WERI-Rb-1 (cell line): ENCODE results near the gene TRIM9.
A peak's percentile ranks its signal among the peaks of the same experiment; 100 is the strongest.

Experiments
- DNase-seq: peaks from one replicate; pipeline ENCODE4 v3.0.0-alpha.2; 2020
- H3K27ac ChIP-seq: fragments of 250-450 bp; sonication (Bioruptor Pico); 2 replicates; pipeline ENCODE4 v1.5.1; 2020; ENCODE audit warnings: mild to moderate bottlenecking, moderate library complexity
- H3K27me3 ChIP-seq: fragments of 250-450 bp; sonication (Bioruptor Pico); 2 replicates; pipeline ENCODE4 v1.5.1; 2021; ENCODE audit warnings: mild to moderate bottlenecking, low read depth, moderate library complexity; ENCODE audit not compliant: insufficient read depth, severe bottlenecking
- H3K36me3 ChIP-seq: fragments of 250-450 bp; sonication (Bioruptor Pico); 2 replicates; pipeline ENCODE4 v1.5.1; 2020; ENCODE audit warnings: mild to moderate bottlenecking, moderate library complexity
- H3K4me3 ChIP-seq: 2 replicates; pipeline ENCODE4 v1.5.1; 2011; ENCODE audit warnings: low read depth, mild to moderate bottlenecking, control low read depth, low read length
- H3K9me3 ChIP-seq: fragments of 250-450 bp; sonication (Bioruptor Pico); 2 replicates; pipeline ENCODE4 v1.5.1; 2021; ENCODE audit warnings: mild to moderate bottlenecking, moderate library complexity; ENCODE audit not compliant: severe bottlenecking
- TF ChIP-seq, protein P1 (sequence below): IDR thresholded peaks from 2 replicates; pipeline ENCODE4 v1.5.1; 2011; ENCODE audit warnings: low read depth, mild to moderate bottlenecking, control low read depth, inconsistent platforms, low read length

The TRIM9 gene

DNA sequence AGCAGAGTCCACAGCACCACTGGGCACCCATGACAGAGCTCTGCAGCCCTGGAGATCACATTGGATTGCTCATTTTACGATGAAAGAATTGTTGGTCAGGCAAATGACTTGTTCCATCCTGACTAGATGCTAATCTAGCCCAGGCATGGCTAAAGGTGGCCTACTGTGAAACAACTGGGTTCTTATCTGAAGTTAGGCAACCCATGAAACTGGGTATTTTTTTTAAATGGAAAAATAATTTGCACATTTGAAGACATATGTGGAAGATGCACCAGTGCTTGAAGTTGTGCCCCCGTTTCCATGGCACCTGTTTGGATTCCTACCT lies 158.9 kb downstream of the TRIM9 start:
- no peaks in the 10 kb centered on the region for H3K27me3 ChIP-seq
- no peak overlapping the region for H3K4me3 ChIP-seq
- H3K9me3 ChIP-seq, result no peaks in the 10 kb centered on the region
- TF ChIP-seq, protein P1, sequence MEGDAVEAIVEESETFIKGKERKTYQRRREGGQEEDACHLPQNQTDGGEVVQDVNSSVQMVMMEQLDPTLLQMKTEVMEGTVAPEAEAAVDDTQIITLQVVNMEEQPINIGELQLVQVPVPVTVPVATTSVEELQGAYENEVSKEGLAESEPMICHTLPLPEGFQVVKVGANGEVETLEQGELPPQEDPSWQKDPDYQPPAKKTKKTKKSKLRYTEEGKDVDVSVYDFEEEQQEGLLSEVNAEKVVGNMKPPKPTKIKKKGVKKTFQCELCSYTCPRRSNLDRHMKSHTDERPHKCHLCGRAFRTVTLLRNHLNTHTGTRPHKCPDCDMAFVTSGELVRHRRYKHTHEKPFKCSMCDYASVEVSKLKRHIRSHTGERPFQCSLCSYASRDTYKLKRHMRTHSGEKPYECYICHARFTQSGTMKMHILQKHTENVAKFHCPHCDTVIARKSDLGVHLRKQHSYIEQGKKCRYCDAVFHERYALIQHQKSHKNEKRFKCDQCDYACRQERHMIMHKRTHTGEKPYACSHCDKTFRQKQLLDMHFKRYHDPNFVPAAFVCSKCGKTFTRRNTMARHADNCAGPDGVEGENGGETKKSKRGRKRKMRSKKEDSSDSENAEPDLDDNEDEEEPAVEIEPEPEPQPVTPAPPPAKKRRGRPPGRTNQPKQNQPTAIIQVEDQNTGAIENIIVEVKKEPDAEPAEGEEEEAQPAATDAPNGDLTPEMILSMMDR, result no peak
- H3K27ac ChIP-seq, result no peak overlapping the region
- DNase-seq, result no peak
- H3K36me3 ChIP-seq, result no peaks in the 10 kb centered on the region

DNA sequence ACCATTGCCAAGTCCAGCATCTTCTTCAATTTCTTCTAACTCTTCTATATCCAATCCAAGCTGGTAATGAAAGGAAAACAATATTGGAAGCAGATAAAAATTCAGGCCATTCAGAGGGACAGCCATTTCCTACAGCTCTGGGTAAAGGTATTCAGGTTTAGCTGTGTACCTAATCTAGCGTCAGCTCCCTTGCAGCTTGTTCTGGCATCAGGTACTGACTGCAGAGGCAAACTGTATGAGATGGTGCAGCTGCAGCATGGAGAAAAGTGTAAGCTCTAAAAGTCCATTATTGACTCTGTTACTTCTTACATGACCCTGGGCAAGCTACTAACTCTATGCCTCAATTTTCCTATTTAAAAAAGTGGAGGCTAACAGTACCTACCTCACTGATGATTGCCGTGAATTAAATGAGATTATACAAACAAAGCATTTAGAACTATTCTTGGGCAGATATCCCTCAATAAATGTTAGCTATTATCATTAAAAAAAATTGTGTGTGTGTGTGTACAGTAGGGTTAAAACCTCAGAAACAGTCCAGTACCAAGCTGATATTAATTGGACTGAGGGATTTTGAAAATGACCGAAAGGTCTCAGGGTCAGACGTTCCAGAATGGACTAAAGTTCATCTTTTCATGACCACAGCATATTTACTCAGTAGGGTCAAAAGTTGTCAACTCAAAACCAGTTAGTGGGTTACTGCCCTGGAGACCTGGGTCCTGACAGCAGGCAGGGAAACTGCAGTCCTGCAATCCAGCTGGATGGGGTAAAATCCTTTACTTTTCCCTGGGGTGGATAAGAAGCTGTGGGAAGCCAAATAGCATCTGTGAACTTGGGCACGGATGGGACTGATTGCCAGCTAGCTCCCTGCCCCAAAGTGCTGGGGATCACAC lies 159.5 kb downstream of the TRIM9 start:
- Histone ChIP-seq H3K27me3 (no peaks in the 10 kb centered on the region), H3K36me3 (no peaks in the 10 kb centered on the region), H3K4me3 (no peak overlapping the region), H3K9me3 (no peaks in the 10 kb centered on the region), H3K27ac (no peak overlapping the region)
- DNase-seq, result no peak
- TF ChIP-seq, protein P1, result no peak

DNA sequence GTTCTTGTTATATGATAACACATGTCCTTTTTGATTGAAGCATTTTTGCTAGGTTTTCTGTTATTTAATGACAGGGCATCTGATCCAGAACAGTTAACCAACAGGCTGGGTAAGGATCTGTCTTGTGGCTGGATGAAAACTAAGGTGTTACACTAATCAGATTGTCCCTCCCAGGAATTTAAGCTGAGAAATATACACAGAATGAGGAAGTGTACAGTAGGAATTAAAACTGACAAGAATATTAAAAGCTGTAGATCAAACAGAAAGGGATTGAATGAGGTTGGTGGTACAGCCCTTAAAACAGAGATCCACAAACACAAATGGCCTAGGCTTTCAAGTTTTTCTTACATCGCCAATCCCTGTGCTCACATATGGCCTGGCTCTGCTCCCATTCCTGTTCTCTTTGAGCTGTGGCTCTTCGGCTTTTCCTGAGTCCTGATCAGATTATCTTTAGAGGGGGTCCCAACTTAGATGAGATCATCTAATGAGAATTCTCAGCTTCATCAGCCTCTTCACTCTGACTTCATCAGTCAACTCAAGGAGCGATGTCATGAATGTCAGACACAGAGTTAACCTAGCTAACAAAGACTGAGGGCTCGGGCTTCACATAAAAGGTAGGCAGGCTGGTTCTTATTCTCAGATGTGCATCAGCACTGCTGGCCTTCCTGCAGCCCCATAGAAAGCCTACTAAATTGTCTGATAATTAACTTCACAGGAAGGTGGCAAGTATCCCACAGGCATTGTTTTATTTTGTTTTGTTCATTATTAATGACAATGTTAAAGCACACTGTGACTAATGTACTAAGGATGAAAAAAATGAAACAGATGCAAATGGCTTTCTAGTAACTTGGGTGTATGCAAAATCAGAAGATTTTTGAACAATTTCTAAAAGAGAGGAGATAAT lies 162.1 kb downstream of the TRIM9 start:
- TF ChIP-seq, protein P1, result no peak
- peak; percentile 58 for DNase-seq
- H3K4me3 ChIP-seq, result peak overlapping the region; percentile 2
- H3K36me3 ChIP-seq, result no peaks in the 10 kb centered on the region
- no peaks in the 10 kb centered on the region for H3K9me3 ChIP-seq
- no peaks in the 10 kb centered on the region for H3K27me3 ChIP-seq
- H3K27ac ChIP-seq, result peak overlapping the region; percentile 79

DNA sequence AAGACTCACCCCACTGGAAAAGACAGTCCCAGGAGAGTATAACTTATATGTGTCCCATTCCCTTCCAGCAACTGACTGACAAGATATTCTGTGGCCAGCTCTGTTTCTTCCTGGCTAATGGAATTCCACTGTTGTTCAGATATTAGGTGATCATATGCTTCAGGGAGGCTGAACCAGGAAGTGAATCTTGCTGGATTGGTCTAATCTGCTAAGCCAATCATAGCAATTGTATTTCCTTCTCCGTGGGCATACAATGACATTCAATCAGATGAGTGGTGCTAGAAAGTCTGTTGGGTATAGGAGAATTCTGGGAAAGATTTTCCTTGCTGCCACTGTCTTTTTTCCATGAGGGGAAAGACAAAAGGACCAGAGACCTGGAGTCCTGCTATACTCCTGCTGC lies 162.7 kb downstream of the TRIM9 start:
- Histone ChIP-seq H3K36me3 (no peaks in the 10 kb centered on the region), H3K9me3 (no peaks in the 10 kb centered on the region), H3K27me3 (no peaks in the 10 kb centered on the region), H3K4me3 (peak overlapping the region; percentile 2), H3K27ac (peak overlapping the region; percentile 79)
- DNase-seq, result no peak
- TF ChIP-seq, protein P1, result no peak

DNA sequence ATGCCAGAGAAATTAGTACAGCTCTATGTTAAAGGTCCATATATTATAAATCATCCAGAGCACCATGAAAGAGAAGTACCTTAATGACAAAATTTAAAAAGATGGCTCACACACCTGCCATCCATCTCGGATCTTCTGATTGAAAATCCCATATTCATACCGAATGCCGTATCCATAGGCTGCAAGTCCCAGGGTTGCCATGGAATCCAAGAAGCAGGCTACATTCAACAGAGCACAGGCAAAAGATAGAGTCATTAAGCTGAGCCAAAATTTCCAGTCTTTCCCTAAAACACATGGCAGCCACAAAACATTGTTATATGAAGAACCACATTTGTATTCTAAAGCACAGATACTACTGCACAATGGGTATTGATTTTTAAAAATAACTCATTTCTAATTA lies 163.3 kb downstream of the TRIM9 start:
- DNase-seq, result no peak
- H3K36me3 ChIP-seq, result no peaks in the 10 kb centered on the region
- TF ChIP-seq, protein P1, result no peak

More for the DNA sequence above, 163.3 kb downstream of the TRIM9 start:
- Histone ChIP-seq H3K27me3 (no peaks in the 10 kb centered on the region), H3K9me3 (no peaks in the 10 kb centered on the region), H3K4me3 (no peak overlapping the region), H3K27ac (no peak overlapping the region)
